MM.1S (cell line): ENCODE data around the gene MIEF1.

ENCODE experiments used
- DNase-seq: peaks from one replicate; pipeline ENCODE4 v3.0.0-alpha.2; 2015
- H2AFZ ChIP-seq: fragments of 300-600 bp; sonication (generic); 2 replicates; pipeline ENCODE4 v1.6.0; 2016; ENCODE audit warnings: antibody characterized with exemption, low read length
- H3F3A ChIP-seq: fragments of 300-600 bp; sonication (generic); 2 replicates; pipeline ENCODE4 v1.6.1; 2016; ENCODE audit warnings: mild to moderate bottlenecking, antibody characterized with exemption, low read length, moderate library complexity, mixed read lengths; ENCODE audit not compliant: insufficient read depth
- H3K27ac ChIP-seq: fragments of 300-600 bp; sonication (generic); 2 replicates; pipeline ENCODE4 v1.5.1; 2016; ENCODE audit warnings: mild to moderate bottlenecking, low read length
- H3K27me3 ChIP-seq: fragments of 300-600 bp; sonication (generic); replicated peaks from 2 replicates; pipeline ENCODE4 v1.6.0; 2016; ENCODE audit warnings: low read length; ENCODE audit not compliant: insufficient read depth
- H3K36me3 ChIP-seq: fragments of 300-600 bp; sonication (generic); replicated peaks from 2 replicates; pipeline ENCODE4 v1.6.1; 2016; ENCODE audit warnings: mild to moderate bottlenecking, low read length, mixed read lengths; ENCODE audit not compliant: insufficient read depth
- H3K4me1 ChIP-seq: fragments of 300-600 bp; sonication (generic); 2 replicates; pipeline ENCODE4 v1.6.1; 2016; ENCODE audit warnings: low read length, mixed read lengths
- H3K4me2 ChIP-seq: fragments of 300-600 bp; sonication (generic); 2 replicates; pipeline ENCODE4 v1.6.0; 2016; ENCODE audit warnings: low read depth, low read length
- H3K4me3 ChIP-seq: fragments of 300-600 bp; sonication (generic); 2 replicates; pipeline ENCODE4 v1.5.1; 2016; ENCODE audit warnings: low read length, mixed read lengths
- H3K79me2 ChIP-seq: fragments of 300-600 bp; sonication (generic); 2 replicates; pipeline ENCODE4 v1.6.1; 2016; ENCODE audit warnings: mixed run types, low read length, mixed read lengths
- H3K9ac ChIP-seq: fragments of 300-600 bp; sonication (generic); 2 replicates; pipeline ENCODE4 v1.6.1; 2016; ENCODE audit warnings: low read length, mixed read lengths
- H3K9me2 ChIP-seq: fragments of 300-600 bp; sonication (generic); replicated peaks from 2 replicates; pipeline ENCODE4 v1.6.1; 2016; ENCODE audit warnings: mild to moderate bottlenecking, low read length, mixed read lengths; ENCODE audit not compliant: insufficient read depth
- H3K9me3 ChIP-seq: fragments of 300-600 bp; sonication (generic); replicated peaks from 2 replicates; pipeline ENCODE4 v1.6.1; 2016; ENCODE audit warnings: mild to moderate bottlenecking, low read length, mixed read lengths; ENCODE audit not compliant: insufficient read depth
- H4K20me1 ChIP-seq: fragments of 300-600 bp; sonication (generic); 2 replicates; pipeline ENCODE4 v1.6.1; 2016; ENCODE audit warnings: mild to moderate bottlenecking, low read length, moderate library complexity, mixed read lengths; ENCODE audit not compliant: insufficient read depth
- EZH2 ChIP-seq: fragments of 300-600 bp; sonication (generic); optimal IDR thresholded peaks from 2 replicates; pipeline ENCODE3; 2017; ENCODE audit warnings: low read depth, mild to moderate bottlenecking, antibody characterized with exemption, low read length, mixed read lengths
- EZH2phosphoT487 ChIP-seq: fragments of 300-600 bp; sonication (generic); IDR thresholded peaks from 2 replicates; pipeline ENCODE4 v1.6.1; 2018; ENCODE audit warnings: antibody characterized with exemption, low read length
- TF ChIP-seq, protein P1 (sequence below): fragments of 300-600 bp; sonication (generic); IDR thresholded peaks from 2 replicates; pipeline ENCODE4 v1.5.1; 2016; ENCODE audit warnings: antibody characterized with exemption, low read length, mixed read lengths

MIEF1 gene

DNA sequence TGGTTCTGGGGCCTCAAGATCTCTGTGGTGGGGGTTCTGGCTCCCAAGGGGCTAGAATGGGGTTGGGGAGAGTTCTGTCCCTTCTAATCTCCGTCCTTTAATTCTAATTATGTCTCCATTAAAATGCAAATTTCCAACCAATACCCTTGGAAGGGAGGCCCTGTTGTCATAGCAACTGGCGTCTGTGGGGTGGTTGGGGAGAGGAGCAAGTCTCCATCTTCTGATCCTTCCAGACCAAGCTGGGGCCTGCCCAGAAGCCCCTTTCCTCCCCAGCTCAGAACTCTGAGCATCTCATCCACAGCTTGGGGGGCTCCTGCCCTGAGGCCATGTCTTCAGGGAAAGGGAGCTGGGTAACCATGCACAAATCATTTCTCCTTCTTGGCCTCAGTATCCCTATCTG is 35.9 kb downstream of the MIEF1 start:
- Histone ChIP-seq H3K9me2 (no peaks in the 10 kb centered on the region), H3K4me1 (peaks cover 4% of the 10 kb centered on the region; the same call in 1 of the 2 replicates), H4K20me1 (no peaks in the 10 kb centered on the region), H3K4me2 (no peak overlapping the region), H3K9ac (no peak overlapping the region), H3K4me3 (no peak overlapping the region), H3K27me3 (no peaks in the 10 kb centered on the region; the same call in 1 of the 2 replicates), H3K9me3 (no peaks in the 10 kb centered on the region), H3K27ac (no peak overlapping the region), H3F3A (no peaks in the 10 kb centered on the region), H2AFZ (no peak overlapping the region), H3K79me2 (no peaks in the 10 kb centered on the region), H3K36me3 (no peaks in the 10 kb centered on the region)
- TF ChIP-seq, protein P1, sequence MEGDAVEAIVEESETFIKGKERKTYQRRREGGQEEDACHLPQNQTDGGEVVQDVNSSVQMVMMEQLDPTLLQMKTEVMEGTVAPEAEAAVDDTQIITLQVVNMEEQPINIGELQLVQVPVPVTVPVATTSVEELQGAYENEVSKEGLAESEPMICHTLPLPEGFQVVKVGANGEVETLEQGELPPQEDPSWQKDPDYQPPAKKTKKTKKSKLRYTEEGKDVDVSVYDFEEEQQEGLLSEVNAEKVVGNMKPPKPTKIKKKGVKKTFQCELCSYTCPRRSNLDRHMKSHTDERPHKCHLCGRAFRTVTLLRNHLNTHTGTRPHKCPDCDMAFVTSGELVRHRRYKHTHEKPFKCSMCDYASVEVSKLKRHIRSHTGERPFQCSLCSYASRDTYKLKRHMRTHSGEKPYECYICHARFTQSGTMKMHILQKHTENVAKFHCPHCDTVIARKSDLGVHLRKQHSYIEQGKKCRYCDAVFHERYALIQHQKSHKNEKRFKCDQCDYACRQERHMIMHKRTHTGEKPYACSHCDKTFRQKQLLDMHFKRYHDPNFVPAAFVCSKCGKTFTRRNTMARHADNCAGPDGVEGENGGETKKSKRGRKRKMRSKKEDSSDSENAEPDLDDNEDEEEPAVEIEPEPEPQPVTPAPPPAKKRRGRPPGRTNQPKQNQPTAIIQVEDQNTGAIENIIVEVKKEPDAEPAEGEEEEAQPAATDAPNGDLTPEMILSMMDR: no peak
- TF ChIP-seq EZH2phosphoT487 (no peak), EZH2 (no peak)
- DNase-seq: no peak

- Histone ChIP-seq H4K20me1 (no peaks in the 10 kb centered on the region), H3K4me2 (no peak overlapping the region), H3K9me2 (no peaks in the 10 kb centered on the region), H3K27ac (no peak overlapping the region), H3K36me3 (no peaks in the 10 kb centered on the region), H3K79me2 (no peaks in the 10 kb centered on the region), H3K27me3 (peaks cover 14% of the 10 kb centered on the region), H3K9ac (no peak overlapping the region), H3K4me1 (0 out of 2 replicates have a peak, but pooled peaks cover 5% of the 10 kb centered on the region), H3K9me3 (no peaks in the 10 kb centered on the region), H2AFZ (no peak overlapping the region), H3F3A (0 out of 2 replicates have a peak, but pooled peaks cover 4% of the 10 kb centered on the region), H3K4me3 (no peak overlapping the region)
- TF ChIP-seq, protein P1: peak; percentile 41
- no peak for TF ChIP-seq EZH2
- no peak for DNase-seq
Observed at GRCh38 chr22:39543095-39543494, 41.0 kb downstream of the MIEF1 start.

GRCh38 chr22:39545386-39546365 is 43.6 kb downstream of the MIEF1 start:
- Histone ChIP-seq H3K9me2 (no peaks in the 10 kb centered on the region), H3K9ac (no peak overlapping the region), H2AFZ (no peak overlapping the region), H3K4me2 (no peak overlapping the region), H3K4me1 (0 out of 2 replicates have a peak, but pooled peaks cover 5% of the 10 kb centered on the region), H3K9me3 (no peaks in the 10 kb centered on the region), H3K27me3 (peaks cover 17% of the 10 kb centered on the region), H3K36me3 (no peaks in the 10 kb centered on the region), H3F3A (0 out of 2 replicates have a peak, but pooled peaks cover 4% of the 10 kb centered on the region), H3K79me2 (no peaks in the 10 kb centered on the region), H4K20me1 (no peaks in the 10 kb centered on the region), H3K4me3 (no peak overlapping the region), H3K27ac (no peak overlapping the region)
- TF ChIP-seq EZH2: no peak
- TF ChIP-seq, protein P1: no peak
- no peak for TF ChIP-seq EZH2phosphoT487
- DNase-seq: no peak
